HepG2 (cell line): ENCODE data around the gene TOP1. TPM values are rescaled to one million over a fixed set of nuclear protein-coding genes. Genes with fewer than 3 reads are reported as not detected.

ENCODE experiments used
- CBFB ChIP-seq: sonication (generic); formaldehyde crosslinking; IDR thresholded peaks from 2 replicates; pipeline ENCODE4 v1.4.0; 2020; ENCODE audit warnings: missing genetic modification reagents
- ELF3 ChIP-seq: IDR thresholded peaks from 2 replicates; pipeline ENCODE4 v1.6.1; 2016; ENCODE audit warnings: missing genetic modification reagents, missing compliant biosample characterization
- KAT8 ChIP-seq: IDR thresholded peaks from 2 replicates; pipeline ENCODE4 v1.6.1; 2016; ENCODE audit warnings: missing genetic modification reagents, missing compliant biosample characterization
- MIER3 ChIP-seq: IDR thresholded peaks from 2 replicates; pipeline ENCODE4 v1.6.1; 2016; ENCODE audit warnings: missing compliant biosample characterization, borderline replicate concordance
- NCOA1 ChIP-seq: sonication (generic); formaldehyde crosslinking; IDR thresholded peaks from 2 replicates; pipeline ENCODE4 v1.9.0; 2021; ENCODE audit warnings: missing genetic modification reagents
- NR2C2 ChIP-seq: sonication (generic); formaldehyde crosslinking; IDR thresholded peaks from 2 replicates; pipeline ENCODE4 v1.4.0; 2020; ENCODE audit warnings: missing genetic modification reagents, mild to moderate bottlenecking, moderate library complexity, borderline replicate concordance
- SAP130 ChIP-seq: IDR thresholded peaks from 2 replicates; pipeline ENCODE4 v1.6.1; 2016; ENCODE audit warnings: low read depth
- SOX5 ChIP-seq: IDR thresholded peaks from 2 replicates; pipeline ENCODE4 v1.6.1; 2016; ENCODE audit warnings: borderline replicate concordance
- ZNF235 ChIP-seq: sonication (generic); formaldehyde crosslinking; IDR thresholded peaks from 2 replicates; pipeline ENCODE4 v1.8.1; 2023; ENCODE audit warnings: mild to moderate bottlenecking, missing genetic modification reagents, borderline replicate concordance
- ZNF3 ChIP-seq: IDR thresholded peaks from 2 replicates; pipeline ENCODE4 v1.7.0; 2017; ENCODE audit warnings: inconsistent platforms
- ZNF678 ChIP-seq: sonication (generic); formaldehyde crosslinking; IDR thresholded peaks from 2 replicates; pipeline ENCODE4 v1.4.0; 2020; ENCODE audit warnings: mild to moderate bottlenecking, missing genetic modification reagents
- ZNF749 ChIP-seq: sonication (generic); formaldehyde crosslinking; IDR thresholded peaks from 2 replicates; pipeline ENCODE4 v1.8.0; 2022; ENCODE audit warnings: mild to moderate bottlenecking, missing genetic modification reagents, moderate library complexity, borderline replicate concordance
- ZNF841 ChIP-seq: sonication (generic); formaldehyde crosslinking; IDR thresholded peaks from 2 replicates; pipeline ENCODE4 v1.8.1; 2023; ENCODE audit warnings: missing genetic modification reagents, borderline replicate concordance
- polyA plus RNA-seq, 8 experiments: library from polyadenylated mRNA; depleted of rRNA in 3 of 8; stranded (reverse) in 7 of 8; unstranded in 1 of 8; fragments of >200 nt; fragmentation: Illumina TruSeq in 4 of 8; extraction: Trizol in 4 of 8; gene quantifications; 2 replicates each; pipeline versions ENCODE4 v1.2.1 to v1.2.3, GENCODE V29; 2011 to 2016; ENCODE audit warnings: low read depth in 4 of 8, missing spikeins in 1 of 8, mixed read lengths in 1 of 8; ENCODE audit not compliant: insufficient read depth in 1 of 8
- total RNA-seq, 5 experiments: library from RNA; depleted of rRNA; stranded (reverse); fragments of >200 nt; fragmentation: Illumina TruSeq; extraction: Trizol; gene quantifications; 2 replicates each; pipeline ENCODE4 v1.2.3, GENCODE V29; 2016; ENCODE audit warnings: low read depth in 1 of 5
- TF ChIP-seq, protein P1 (sequence below): sonication (generic); formaldehyde crosslinking; conservative IDR thresholded peaks from 2 replicates; pipeline ENCODE4 v1.8.0; 2022; ENCODE audit warnings: mild to moderate bottlenecking, moderate library complexity, missing genetic modification reagents
- TF ChIP-seq, protein P2 (sequence below): sonication (generic); formaldehyde crosslinking; IDR thresholded peaks from 2 replicates; pipeline ENCODE4 v1.4.0; 2020; ENCODE audit warnings: missing genetic modification reagents, mild to moderate bottlenecking, borderline replicate concordance
- TF ChIP-seq, protein P3 (sequence below): sonication (generic); formaldehyde crosslinking; IDR thresholded peaks from 2 replicates; pipeline ENCODE4 v1.4.0; 2020; ENCODE audit warnings: missing genetic modification reagents, borderline replicate concordance
- TF ChIP-seq, protein P4 (sequence below): sonication (generic); formaldehyde crosslinking; IDR thresholded peaks from 2 replicates; pipeline ENCODE4 v1.4.0; 2020; ENCODE audit warnings: missing genetic modification reagents
- TF ChIP-seq, protein P5 (sequence below): sonication (generic); formaldehyde crosslinking; IDR thresholded peaks from 2 replicates; pipeline ENCODE4 v1.4.0; 2020; ENCODE audit warnings: missing genetic modification reagents
- TF ChIP-seq, protein P6 (sequence below): sonication (generic); formaldehyde crosslinking; IDR thresholded peaks from 2 replicates; pipeline ENCODE4 v1.5.0; 2020; ENCODE audit warnings: mild to moderate bottlenecking, missing genetic modification reagents, borderline replicate concordance

The TOP1 gene
- total and polyA plus RNA-seq, 2 of the 13 experiments (the other 11 are each of a cell fraction or from before 2014, with no cell fraction given): 10.2 to 19.4 TPM

DNA sequence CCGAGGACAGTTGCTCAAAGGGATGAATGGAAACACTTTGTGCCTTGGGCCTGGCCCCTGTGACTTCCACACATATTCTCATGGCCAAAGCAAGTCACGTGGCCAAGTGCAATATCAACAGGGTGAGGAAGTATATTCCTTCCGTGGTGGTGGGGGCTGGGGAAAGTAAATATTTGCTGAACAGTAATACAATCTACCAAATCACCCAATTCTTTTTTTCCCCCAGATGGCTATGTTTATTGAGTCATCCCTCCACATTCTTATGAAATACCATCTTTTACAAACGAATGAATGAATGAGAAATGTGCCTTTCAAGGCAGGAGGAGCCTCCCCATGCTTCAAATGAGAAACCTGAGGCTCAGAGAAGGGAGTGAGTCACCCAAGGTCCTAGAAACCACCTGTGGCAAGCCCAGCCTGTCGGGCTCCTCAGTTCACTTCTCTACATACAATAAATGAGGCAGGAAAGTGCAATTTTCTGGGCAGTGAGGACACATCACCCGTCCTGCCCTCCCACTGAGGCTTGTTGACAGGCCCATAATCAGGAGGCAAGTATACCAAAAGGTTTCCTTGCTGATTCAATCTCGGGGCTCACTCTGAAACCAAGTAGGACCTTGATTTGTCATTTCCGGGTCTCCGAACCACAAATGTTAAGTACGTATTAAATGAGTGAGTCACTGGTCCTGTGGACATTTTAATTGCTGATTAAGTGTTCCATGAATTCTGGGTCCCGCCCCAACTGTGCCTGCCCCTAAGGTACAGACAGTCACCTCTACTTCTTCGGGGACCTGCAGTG, 25.3 kb upstream of the TOP1 start (continued):
- TF ChIP-seq MIER3 (CRISPR knock-in tag) (peak; percentile 77; the same call in 1 of the 2 replicates), ELF3 (peak; percentile 97), SOX5 (CRISPR knock-in tag) (peak; percentile 96), KAT8 (peak; percentile 92), ZNF841 (CRISPR knock-in tag) (no peak), ZNF678 (CRISPR knock-in tag) (no peak), CBFB (CRISPR knock-in tag) (peak; percentile 91), NCOA1 (no peak), SAP130 (CRISPR knock-in tag) (peak; percentile 93), NR2C2 (peak; percentile 74; the same call in 1 of the 2 replicates), ZNF3 (CRISPR knock-in tag) (peak; percentile 47), ZNF235 (no peak), ZNF749 (CRISPR knock-in tag) (no peak)
- TF ChIP-seq, protein P1, sequence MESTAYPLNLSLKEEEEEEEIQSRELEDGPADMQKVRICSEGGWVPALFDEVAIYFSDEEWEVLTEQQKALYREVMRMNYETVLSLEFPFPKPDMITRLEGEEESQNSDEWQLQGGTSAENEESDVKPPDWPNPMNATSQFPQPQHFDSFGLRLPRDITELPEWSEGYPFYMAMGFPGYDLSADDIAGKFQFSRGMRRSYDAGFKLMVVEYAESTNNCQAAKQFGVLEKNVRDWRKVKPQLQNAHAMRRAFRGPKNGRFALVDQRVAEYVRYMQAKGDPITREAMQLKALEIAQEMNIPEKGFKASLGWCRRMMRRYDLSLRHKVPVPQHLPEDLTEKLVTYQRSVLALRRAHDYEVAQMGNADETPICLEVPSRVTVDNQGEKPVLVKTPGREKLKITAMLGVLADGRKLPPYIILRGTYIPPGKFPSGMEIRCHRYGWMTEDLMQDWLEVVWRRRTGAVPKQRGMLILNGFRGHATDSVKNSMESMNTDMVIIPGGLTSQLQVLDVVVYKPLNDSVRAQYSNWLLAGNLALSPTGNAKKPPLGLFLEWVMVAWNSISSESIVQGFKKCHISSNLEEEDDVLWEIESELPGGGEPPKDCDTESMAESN (CRISPR knock-in tag): peak; percentile 38; the same call in 1 of the 2 replicates
- TF ChIP-seq, protein P2, sequence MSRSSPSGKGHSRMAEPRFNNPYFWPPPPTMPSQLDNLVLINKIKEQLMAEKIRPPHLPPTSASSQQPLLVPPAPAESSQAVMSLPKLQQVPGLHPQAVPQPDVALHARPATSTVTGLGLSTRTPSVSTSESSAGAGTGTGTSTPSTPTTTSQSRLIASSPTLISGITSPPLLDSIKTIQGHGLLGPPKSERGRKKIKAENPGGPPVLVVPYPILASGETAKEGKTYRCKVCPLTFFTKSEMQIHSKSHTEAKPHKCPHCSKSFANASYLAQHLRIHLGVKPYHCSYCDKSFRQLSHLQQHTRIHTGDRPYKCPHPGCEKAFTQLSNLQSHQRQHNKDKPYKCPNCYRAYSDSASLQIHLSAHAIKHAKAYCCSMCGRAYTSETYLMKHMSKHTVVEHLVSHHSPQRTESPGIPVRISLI (CRISPR knock-in tag): peak; percentile 94
- TF ChIP-seq, protein P3, sequence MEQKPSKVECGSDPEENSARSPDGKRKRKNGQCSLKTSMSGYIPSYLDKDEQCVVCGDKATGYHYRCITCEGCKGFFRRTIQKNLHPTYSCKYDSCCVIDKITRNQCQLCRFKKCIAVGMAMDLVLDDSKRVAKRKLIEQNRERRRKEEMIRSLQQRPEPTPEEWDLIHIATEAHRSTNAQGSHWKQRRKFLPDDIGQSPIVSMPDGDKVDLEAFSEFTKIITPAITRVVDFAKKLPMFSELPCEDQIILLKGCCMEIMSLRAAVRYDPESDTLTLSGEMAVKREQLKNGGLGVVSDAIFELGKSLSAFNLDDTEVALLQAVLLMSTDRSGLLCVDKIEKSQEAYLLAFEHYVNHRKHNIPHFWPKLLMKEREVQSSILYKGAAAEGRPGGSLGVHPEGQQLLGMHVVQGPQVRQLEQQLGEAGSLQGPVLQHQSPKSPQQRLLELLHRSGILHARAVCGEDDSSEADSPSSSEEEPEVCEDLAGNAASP (CRISPR knock-in tag): peak; percentile 89
- TF ChIP-seq, protein P4, sequence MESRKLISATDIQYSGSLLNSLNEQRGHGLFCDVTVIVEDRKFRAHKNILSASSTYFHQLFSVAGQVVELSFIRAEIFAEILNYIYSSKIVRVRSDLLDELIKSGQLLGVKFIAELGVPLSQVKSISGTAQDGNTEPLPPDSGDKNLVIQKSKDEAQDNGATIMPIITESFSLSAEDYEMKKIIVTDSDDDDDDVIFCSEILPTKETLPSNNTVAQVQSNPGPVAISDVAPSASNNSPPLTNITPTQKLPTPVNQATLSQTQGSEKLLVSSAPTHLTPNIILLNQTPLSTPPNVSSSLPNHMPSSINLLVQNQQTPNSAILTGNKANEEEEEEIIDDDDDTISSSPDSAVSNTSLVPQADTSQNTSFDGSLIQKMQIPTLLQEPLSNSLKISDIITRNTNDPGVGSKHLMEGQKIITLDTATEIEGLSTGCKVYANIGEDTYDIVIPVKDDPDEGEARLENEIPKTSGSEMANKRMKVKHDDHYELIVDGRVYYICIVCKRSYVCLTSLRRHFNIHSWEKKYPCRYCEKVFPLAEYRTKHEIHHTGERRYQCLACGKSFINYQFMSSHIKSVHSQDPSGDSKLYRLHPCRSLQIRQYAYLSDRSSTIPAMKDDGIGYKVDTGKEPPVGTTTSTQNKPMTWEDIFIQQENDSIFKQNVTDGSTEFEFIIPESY (CRISPR knock-in tag): peak; percentile 68
- TF ChIP-seq, protein P5, sequence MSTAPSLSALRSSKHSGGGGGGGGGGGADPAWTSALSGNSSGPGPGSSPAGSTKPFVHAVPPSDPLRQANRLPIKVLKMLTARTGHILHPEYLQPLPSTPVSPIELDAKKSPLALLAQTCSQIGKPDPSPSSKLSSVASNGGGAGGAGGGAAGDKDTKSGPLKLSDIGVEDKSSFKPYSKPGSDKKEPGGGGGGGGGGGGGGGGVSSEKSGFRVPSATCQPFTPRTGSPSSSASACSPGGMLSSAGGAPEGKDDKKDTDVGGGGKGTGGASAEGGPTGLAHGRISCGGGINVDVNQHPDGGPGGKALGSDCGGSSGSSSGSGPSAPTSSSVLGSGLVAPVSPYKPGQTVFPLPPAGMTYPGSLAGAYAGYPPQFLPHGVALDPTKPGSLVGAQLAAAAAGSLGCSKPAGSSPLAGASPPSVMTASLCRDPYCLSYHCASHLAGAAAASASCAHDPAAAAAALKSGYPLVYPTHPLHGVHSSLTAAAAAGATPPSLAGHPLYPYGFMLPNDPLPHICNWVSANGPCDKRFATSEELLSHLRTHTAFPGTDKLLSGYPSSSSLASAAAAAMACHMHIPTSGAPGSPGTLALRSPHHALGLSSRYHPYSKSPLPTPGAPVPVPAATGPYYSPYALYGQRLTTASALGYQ (CRISPR knock-in tag): peak; percentile 95
- TF ChIP-seq, protein P6, sequence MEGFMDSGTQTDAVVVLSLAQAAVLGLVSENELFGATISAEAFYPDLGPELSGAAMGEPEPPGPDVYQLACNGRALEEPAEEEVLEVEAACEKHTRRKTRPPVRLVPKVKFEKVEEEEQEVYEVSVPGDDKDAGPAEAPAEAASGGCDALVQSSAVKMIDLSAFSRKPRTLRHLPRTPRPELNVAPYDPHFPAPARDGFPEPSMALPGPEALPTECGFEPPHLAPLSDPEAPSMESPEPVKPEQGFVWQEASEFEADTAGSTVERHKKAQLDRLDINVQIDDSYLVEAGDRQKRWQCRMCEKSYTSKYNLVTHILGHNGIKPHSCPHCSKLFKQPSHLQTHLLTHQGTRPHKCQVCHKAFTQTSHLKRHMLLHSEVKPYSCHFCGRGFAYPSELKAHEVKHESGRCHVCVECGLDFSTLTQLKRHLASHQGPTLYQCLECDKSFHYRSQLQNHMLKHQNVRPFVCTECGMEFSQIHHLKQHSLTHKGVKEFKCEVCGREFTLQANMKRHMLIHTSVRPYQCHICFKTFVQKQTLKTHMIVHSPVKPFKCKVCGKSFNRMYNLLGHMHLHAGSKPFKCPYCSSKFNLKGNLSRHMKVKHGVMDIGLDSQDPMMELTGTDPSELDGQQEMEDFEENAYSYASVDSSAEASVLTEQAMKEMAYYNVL (CRISPR knock-in tag): peak; percentile 98
